Stimulated activated CD8-positive, alpha-beta memory T cell treated with anti-CD3 and anti-CD28 coated beads, Interleukin-7, amount 100 ng/mL, for 48 hours (primary cell): Measurements from ENCODE around the gene CENPS.
"Not testable (repeated sequence)": the region's sequence is repeated elsewhere in the genome, so short reads cannot be mapped to it uniquely, and the experiment has no call there.

Experiments used
- DNase-seq, 2 donors: peaks; one replicate each; pipeline ENCODE4 v3.0.0-alpha.2; 2020; ENCODE audit warnings: low read depth in 1 of 2; ENCODE audit errors: extremely low read depth in 1 of 2

CENPS gene

GRCh38 chr1:10418741-10419140, 11.5 kb upstream of the CENPS start:
- DNase-seq, result not testable (repeated sequence)

- DNase-seq, result no peak
These were observed 10.9 kb upstream of the CENPS start for GRCh38 chr1:10419351-10419750.

- no peak for DNase-seq
These were observed 8.6 kb upstream of the CENPS start for GRCh38 chr1:10421637-10422036.

- DNase-seq, result no peak
These were observed 6.2 kb upstream of the CENPS start for GRCh38 chr1:10424034-10424433.

GRCh38 chr1:10424651-10425050, 5.6 kb upstream of the CENPS start:
- DNase-seq, result no peak

- DNase-seq, result not testable (repeated sequence)
These were observed 4.3 kb upstream of the CENPS start for GRCh38 chr1:10425826-10426534.

GRCh38 chr1:10426535-10426848, 3.7 kb upstream of the CENPS start:
- not testable (repeated sequence) for DNase-seq

GRCh38 chr1:10428984-10429383, 1.2 kb upstream of the CENPS start:
- no peak for DNase-seq

GRCh38 chr1:10429868-10430215, 391 bp upstream of the CENPS start:
- no peak for DNase-seq

- DNase-seq, result no peak
These were observed 967 bp downstream of the CENPS start for GRCh38 chr1:10431070-10431730.

GRCh38 chr1:10432910-10433700, 2.9 kb downstream of the CENPS start:
- DNase-seq, result no peak

- DNase-seq, result no peak
These were observed 3.6 kb downstream of the CENPS start for GRCh38 chr1:10433790-10434189.

GRCh38 chr1:10434590-10434989, 4.4 kb downstream of the CENPS start:
- no peak for DNase-seq

GRCh38 chr1:10437052-10437451, 6.8 kb downstream of the CENPS start:
- DNase-seq, result no peak

GRCh38 chr1:10438677-10439163, 8.5 kb downstream of the CENPS start:
- DNase-seq, result no peak

- no peak for DNase-seq
These were observed 10.1 kb downstream of the CENPS start for GRCh38 chr1:10440305-10440704.

GRCh38 chr1:10440794-10441193, 10.6 kb downstream of the CENPS start:
- no peak for DNase-seq

GRCh38 chr1:10444248-10444647, 14.0 kb downstream of the CENPS start:
- DNase-seq, result no peak

- no peak for DNase-seq
These were observed 14.7 kb downstream of the CENPS start for GRCh38 chr1:10444795-10445397.

GRCh38 chr1:10446790-10447422, 16.7 kb downstream of the CENPS start:
- DNase-seq, result no peak

- DNase-seq, result no peak
These were observed 19.5 kb downstream of the CENPS start, which contains the start of gene CORT for GRCh38 chr1:10449751-10450150. TSS of gene CORT (plus strand) at chr1:10450031. CDS start at chr1:10450224, 193 bp downstream.
